Cortex of kidney (tissue), 1 donor: ENCODE measurements around the gene NCMAP.
"Not testable (repeated sequence)": the region's sequence is repeated elsewhere in the genome, so short reads cannot be mapped to it uniquely, and the experiment has no call there.

ENCODE experiments used
- DNase-seq: peaks from one replicate; lab custom pipeline; 2025; lab: John Stamatoyannopoulos, UW

Gene NCMAP

DNA sequence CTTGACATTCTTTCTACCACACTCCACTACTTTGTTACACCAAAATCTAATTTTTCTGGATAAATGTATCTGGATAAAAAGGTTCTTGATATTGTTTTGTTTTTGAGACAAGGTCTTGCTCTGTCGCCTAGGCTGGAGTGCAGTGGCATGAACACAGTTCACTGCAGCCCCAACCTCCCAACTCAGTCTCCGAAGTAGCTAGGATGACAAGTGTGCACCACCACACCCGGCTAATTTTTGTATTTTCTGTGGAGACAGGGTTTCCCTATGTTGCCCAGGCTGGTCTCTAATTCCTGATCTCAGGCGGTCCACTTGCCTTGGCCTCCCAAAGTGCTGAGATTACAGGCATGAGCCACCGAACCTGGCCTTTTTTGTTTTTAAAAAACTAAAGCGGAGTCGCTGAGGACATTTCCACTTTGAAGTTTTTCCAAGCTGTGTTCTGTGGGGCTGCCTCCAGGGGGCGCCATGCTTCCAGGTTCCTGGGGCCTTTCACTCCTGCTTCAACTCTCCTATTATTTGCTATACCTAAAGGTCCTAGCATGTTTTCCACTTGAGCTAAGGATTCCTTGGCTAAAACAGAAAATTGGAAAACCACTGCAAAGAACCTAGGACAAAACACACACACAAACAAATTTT, 14.1 kb upstream of the NCMAP start:
- no peak for DNase-seq

DNA sequence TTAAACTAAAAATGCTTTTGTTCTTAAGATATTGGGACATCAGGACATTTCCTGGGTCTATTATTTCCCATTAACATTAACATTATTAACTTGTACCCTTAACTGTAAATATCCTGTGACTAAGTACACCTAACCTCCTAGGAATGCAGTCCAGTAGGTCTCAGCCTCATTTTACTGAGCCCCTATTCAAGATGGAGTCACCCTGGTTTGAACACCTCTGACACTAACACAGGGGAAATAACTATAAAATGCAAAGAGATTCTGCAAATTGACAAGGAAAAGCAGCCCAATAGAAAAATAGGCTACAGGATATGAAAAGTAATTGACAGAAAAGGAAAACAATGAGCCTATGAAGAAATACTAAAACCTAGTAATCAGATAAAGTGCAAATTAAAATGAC, 11.6 kb upstream of the NCMAP start:
- no peak for DNase-seq

DNA sequence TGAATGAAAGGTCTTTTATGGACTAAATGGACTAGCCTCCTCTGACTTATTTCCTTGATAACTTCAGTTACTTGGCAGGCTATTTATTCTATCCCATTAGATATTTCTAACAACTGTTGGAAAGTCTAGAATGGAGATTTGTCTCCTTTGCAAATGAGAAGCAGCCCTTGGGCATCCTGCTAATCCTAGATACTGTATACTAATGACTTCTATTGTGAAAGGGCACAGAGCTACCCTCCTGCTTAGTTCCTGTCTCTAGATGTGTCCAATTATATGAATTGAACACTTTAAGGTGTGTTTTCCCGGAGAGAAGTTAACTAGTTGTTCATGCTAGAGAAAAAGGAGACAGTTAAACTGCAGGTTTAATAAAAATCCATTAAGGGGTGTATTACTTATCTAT, 10.2 kb upstream of the NCMAP start:
- DNase-seq, result no peak

DNA sequence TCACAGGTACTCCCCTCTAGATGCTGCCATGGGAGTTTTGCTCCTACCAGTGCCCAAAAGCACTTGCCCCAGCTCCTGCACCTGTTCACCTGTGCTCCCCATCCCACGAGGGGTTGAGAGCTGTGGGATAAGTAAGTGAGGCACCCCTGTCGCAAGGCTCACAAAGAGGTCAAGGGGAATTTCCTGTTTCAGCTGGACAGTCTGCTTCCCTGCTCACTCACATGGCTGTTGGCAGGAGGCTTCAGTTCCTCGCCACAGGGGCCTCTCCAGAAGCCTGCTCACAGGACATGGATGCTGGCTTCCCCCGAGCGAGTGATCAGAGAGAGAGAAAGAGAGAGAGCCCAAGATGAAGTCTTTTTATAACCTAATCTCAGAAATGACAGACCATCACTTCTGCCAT, 8.7 kb upstream of the NCMAP start:
- no peak for DNase-seq

DNA sequence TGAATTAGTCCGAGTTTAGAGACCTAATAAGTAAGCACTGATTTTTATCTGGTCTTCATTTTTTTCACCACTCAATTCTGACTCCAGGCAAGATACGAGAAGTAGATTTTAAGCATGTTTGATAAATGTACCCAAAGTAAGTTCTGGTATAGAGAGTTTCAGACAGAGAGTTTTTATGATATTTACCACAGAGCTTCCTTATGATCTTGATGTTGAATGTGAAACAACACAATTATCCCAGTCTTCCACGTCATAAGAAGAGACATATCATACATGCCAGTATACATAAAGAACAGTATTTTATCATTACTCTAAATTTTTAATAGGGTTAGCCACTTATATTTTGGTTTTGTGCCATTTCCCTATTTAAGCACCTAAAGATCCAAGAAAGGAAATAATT, 7.8 kb upstream of the NCMAP start:
- no peak for DNase-seq

DNA sequence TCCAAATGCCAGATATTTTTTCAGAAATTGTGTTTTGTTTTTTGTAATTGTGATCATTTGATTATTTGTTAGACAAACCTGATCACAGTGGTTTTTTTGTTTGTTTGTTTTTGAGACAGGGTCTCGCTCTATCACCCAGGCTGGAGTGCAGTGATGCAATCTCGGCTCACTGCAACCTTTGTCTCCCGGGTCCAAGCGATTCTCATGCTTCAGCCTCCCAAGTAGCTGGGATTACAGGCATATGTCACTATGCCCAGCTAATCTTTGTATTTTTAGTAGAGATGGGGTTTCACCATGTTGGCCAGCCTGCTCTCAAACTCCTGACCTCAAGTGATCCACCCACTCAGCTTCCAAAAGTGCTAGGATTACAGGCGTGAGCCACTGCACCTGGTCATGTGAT, 6.7 kb upstream of the NCMAP start:
- DNase-seq, result not testable (repeated sequence)

DNA sequence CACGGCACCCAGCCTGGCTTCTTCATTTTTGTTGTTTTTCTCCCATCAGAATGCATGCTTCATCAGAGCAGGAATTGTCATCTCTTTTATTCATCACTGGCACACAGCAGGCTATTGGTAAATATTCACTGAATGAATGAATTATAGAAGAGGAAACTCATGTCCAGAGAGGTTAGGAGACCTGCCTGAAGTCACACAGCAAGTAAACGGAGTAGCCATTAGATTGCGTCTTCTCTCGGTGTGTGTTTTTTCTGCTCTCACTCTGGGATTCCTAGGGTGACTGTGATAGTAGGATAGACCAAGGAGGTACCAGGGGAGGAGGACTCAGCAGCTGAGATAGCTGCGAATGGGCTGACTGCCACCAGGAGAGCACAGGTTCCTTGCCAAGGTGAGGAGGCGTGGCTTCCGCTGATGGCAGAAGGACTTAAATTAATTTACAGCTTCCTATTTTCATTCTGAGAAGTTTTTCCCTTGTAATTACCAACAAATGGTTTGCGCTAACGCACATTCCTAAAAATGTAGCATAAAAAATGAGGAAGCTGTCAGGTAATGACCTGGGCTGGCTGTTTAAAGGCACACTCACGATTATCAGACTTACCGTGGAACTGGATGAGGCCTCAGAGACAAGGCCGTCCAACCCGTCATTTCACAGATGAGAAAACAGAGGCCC, 4.5 kb upstream of the NCMAP start:
- DNase-seq, result no peak

DNA sequence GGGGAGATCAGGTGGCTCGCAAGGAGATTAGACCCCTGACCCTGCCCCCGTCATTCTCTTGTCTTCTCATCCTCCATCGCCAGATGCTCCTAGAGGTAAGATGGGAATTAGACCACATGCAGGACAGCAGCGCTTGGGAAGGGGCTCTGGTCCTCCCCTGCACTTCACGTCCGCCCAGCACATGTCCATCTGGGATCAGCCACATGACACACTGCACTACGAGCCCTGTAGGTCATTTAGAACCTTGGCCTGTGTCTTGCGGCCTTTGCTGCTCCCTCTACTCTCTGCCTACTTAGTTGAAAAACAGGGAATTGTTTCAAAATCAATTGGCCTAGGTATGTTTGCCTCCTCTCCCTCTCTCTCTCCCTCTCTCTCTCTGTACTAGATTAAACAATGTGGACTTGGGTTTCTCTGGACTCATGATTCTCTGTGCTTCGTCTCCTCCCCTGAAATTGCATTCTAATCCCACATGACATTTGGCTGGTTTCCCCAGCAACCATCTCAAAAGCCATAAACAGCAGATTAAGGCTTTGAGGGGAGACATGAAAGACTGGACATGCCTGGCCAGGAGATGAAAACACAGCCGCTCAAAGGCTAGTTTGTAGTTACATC, 3.8 kb upstream of the NCMAP start:
- DNase-seq, result no peak

DNA sequence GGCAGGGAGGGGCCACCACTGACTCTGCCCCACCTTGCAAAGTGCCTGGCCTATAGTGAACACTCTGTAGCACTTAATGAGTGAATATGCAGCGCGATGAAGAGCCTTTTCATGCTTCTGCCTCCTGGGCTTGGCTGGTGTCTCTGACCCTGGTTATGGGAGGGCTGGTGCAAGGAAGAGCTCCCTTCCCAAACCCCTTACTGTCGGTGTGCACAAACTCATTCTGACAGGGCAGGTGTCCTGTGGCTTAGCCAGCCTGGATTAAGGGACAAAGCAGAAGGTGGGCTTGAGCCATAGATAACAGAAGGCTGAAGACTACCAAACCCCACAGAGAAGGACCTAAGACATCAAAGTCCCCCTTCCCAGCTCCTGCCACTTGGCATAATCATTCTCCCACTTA, 2.0 kb upstream of the NCMAP start:
- no peak for DNase-seq

DNA sequence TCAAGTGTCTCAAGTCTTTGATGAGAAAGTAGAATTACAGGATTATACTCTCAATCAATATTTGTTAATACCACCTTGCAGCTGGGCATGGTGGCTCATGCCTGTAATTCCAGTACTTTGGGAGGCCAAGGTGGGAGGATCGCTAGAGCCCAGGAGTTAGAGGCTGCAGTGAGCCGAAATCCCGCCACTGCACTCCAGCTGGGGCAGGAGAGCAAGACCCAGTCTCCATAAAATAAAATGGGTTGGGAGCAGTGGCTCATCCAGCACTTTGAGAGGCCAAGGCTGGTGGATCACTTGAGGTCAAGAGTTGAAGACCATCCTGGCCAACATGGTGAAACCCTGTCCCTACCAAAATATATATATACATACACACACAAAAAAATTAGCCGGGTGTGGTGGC, 1.2 kb upstream of the NCMAP start:
- DNase-seq, result no peak

DNA sequence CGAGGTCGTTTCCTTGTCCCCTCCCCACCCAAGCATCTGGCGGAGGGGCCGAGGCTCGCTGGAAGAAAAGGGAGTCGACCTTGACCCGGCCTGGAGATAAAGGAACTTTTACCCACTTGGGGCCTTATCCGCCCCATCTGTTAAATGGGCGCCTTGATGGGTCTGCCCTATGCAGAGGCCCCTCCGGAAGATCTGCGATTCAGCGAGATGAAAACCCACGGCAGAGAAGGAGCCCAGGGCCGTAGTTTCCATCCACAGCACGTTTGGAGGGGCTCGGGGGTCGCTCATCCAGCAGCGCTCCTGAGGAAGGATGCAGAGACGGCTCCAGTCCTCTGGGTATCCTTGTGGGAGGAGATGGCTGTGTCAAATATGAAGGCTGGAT, 518 bp downstream of the NCMAP start:
- DNase-seq, result no peak

DNA sequence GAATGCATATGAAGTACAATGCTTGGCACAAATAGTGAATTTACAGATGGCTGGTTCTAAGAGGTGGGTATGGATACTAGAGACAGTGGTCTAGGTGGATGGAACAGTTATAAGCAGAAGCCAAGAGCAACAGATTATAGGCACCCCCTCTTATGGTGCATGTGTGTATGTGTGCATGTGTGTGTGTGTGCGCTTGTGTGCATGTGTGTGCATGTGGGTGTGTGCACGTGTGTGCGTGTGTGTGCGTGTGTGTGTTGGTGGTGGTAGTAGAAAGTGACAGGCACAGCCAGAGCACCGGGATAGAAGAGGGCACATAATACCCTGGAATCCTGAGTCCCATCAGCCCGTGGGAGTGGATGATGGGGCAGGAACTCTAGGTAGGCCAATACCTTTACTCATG, 1.3 kb downstream of the NCMAP start:
- no peak for DNase-seq

DNA sequence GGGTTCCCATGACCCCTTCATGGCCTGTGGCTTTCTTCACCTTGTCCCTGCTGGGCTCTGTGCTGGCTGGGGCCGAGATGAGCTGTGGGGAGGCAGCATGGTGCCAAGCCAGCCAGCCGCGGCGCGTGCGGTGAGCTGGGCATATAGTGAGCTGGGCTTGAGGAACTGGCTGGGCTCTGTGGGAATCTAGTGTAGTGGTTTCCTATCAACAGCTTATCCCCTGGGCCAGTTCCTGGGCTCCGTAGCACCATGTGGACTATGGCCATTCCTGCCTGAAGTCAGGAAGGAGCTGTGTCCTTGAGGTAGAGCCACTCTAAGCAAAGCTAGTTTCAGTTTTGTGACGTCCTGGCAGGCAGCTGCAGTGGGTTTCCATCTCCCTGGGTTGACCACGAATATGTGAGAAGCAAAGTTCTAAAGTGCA, 1.8 kb downstream of the NCMAP start:
- DNase-seq, result no peak

DNA sequence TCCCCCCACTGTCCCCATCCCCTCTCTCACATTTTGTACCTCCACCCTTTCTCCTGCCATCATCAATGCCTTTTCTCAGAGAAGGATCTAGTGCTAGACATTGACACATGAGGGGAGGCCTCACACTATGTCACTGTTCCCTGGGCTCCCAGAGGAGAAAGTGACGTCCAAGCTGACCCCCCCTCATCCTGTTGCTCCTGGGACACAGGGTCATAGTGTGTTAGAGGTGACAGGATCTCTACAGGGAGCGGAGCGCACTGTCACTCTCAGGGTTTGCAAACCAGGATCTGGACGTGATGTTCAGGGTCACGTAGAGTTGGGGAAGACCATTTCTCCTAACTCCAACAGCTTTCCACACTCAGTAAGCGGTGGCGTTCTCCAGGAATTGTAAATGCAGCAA, 2.6 kb downstream of the NCMAP start:
- DNase-seq, result no peak

DNA sequence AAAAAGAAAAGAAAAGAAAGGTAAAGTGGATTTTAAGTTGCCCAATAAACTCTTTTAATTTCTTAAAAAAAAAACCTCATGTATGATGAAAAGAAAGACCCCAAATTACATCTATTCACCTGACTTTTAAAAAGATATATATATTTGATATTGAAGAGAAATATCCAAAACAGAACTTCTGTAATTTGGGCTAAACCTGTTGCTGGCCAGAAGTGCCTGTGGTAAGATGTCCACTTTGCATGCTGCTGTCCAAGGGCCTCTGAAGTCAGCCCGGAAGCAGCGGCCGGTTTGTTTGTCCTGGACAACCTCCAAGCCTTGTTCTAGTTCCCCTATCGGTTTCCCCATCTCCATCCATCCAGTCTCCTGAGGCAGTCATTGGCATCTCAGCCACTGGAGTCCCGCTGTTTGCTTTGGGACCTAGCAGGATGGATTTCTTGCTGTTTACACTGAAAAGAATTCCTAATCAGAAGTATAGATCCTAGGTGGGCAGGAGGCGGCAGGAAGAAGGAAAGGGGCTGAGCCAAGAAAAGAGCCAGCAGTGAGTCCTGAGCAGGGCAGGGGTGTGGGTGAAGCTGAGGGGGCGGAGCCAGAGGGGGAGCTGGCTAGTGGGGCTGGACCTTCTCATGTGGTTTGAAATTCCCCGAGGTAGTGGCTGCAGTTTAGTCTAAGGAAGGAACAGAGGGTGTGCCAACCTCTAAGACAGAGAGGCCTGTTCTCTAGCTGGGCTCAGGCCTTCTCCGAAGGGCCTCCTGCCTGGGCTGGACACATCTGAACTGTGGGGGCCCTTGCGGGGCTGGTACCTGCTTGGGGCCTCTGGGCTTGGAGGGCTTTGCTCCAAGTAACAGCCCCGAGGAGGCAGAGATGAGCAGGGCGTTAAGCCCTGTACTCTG, 3.3 kb downstream of the NCMAP start:
- no peak for DNase-seq

DNA sequence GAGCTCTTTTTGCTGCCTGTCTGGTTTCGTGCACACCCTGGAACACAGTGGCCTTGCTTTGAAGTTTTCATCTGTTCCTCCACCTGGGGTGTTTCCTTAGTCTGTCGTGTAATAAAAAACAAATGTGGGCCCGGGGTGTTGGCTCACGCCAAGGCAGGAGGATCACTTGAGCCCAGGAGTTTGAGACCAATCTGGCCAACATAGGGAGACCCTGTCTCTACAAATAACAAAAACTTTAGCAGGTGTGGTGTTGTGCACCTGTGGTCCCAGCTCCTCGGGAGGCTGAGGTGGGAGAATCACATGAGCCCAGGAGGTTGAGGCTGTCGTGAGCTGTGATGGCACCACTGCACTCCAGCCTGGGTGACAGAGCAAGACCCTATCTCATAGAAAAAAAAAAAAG, 4.5 kb downstream of the NCMAP start:
- no peak for DNase-seq

DNA sequence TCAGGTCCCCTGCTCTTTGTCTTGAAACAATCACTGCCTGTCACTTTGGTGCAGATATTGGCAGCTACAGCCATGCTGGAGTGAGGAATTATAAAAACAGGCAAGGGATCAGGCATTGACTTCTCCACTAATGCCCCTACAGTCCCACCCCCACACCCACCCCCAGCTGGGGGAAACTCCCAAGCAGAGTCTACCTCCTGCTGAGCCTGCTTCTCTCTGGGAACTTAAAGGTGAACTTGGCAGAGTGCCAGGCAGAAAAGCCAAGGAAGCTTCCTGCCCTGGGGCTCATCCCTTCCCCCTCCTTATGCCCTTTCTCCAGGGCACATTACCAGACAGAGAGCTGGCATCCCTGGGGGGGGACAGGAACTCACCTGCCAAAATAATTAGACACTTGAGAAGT, 6.7 kb downstream of the NCMAP start:
- DNase-seq, result no peak

DNA sequence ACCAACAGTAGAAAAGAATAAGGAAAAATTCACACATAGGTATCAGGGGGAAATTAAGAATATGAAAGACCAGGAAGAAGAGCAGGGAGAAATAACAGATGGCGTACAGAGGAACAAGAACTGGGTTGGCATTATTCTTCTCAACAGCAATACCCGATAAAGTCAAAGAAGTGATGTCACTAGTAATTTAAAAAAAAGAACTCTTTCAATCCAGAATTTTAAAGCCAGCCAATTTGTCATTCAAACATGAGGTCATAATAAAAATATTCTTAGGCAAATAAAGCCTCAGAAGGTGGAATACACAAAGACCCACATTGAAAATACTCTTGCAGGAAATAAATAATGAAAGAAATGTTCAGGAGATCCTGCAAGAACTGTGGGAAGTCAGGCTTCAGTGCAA, 8.8 kb downstream of the NCMAP start:
- no peak for DNase-seq

DNA sequence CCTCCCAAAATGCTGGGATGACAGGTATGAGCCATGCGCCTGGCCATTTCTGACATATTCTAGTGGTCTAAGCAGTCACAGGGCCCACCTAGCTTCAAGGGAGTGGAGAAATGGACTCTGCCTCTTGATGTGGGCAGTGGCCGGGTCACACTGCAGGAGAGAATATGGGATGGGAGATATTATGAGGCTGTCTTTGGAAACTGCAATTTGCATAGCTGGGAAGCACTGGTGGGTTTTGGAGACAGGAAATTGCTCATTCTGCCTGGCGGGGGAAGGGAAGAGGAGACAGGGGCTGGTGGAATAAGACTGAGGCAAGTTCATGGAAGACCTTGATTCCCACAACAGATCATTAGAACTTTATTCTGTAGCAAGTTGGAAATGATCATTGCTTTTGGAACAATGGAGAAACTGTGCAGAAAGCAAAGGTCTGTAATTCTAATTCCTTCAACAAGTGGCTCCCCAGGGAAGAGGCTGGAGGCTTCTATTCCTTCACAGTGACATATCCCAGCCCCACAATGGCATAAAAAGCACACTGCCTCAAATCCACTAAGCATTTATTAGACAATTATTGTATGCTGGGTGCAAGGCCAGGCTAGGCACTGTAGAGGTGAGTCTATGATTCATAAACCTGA, 10.5 kb downstream of the NCMAP start:
- no peak for DNase-seq

DNA sequence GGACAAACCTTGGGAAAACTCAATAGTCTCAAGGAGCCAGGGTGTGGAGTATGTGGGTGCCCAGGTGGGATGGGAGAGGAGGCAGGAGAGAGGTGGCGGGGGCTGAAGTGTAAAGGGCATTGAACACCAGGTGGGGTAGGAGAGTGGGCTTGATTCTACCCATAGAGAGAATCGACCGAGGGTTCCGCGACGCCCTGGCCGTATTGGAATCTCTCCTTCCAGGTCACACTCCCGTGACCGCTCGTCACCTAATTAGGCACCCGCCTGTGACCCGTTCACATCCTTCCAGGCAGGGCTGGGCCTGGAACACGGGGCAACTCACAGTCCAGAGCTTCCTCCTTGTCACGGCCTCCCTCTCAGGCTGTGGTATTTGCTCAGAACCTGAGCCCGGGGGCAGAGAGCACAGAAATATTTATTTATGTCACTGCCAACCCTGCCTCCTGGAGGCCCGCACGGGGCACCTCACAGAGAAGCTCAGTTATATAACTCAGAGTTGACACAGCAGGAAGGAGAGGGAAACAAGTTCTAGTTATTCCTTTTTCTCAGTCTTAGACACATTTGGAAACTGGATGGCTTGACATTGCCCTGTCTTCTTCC, 12.0 kb downstream of the NCMAP start:
- DNase-seq, result no peak

DNA sequence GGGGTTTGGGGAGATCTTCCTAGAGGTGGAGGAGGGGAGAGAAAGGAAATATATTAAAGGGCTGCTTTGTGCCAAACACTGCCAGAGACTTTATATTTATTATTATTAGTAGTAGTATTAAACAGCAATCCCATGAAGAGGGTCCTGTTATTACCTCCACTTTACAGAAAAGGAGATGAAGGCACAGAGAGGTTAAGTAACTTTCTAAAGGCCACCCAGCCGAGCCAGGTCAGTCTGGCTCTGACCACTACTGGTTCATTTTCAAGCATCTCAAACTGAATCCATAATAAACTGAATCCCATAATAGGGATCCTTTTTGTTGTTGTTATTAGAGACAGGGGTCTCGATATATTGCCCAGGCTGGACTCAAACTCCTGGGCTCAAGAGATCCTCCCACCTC, 12.6 kb downstream of the NCMAP start:
- no peak for DNase-seq
